Activated CD4-positive, alpha-beta memory T cell treated with anti-CD3 and anti-CD28 coated beads, Interleukin-2, amount 10 ng/mL, durations not matched to agents 7 days and 5 days (primary cell): ENCODE data around the gene MSANTD2. TPM values are rescaled to one million over a fixed set of nuclear protein-coding genes. Genes with fewer than 3 reads are reported as not detected.
A peak's percentile ranks its signal among the peaks of the same experiment; 100 is the strongest.

Experiments used
- CTCF ChIA-PET: fragments of 350-600 bp; sonication (Branson Sonifier 250); formaldehyde crosslinking; loops from one replicate; lab custom pipeline; 2021; ENCODE audit warnings: antibody characterized with exemption, inconsistent platforms; lab: Charles Lee
- POLR2A ChIA-PET: fragments of 350-600 bp; sonication (Branson Sonifier 250); formaldehyde crosslinking; loops from one replicate; lab custom pipeline; 2021; ENCODE audit warnings: antibody characterized with exemption; lab: Charles Lee
- DNase-seq: peaks from one replicate; pipeline ENCODE4 v3.0.0-alpha.2; 2020
- H3K27ac Mint-ChIP-seq: one replicate; pipeline ENCODE4 v1.8.0; 2021; ENCODE audit warnings: mild to moderate bottlenecking, mixed read lengths
- H3K27me3 Mint-ChIP-seq: one replicate; pipeline ENCODE4 v1.8.0; 2021; ENCODE audit warnings: mixed read lengths
- H3K36me3 Mint-ChIP-seq: one replicate; pipeline ENCODE4 v1.8.0; 2021; ENCODE audit warnings: low read depth, mixed read lengths
- H3K4me1 Mint-ChIP-seq: one replicate; pipeline ENCODE4 v1.8.0; 2021; ENCODE audit warnings: mixed read lengths
- H3K4me3 Mint-ChIP-seq: one replicate; pipeline ENCODE4 v1.8.0; 2021; ENCODE audit warnings: mild to moderate bottlenecking, mixed read lengths
- H3K9me3 Mint-ChIP-seq: one replicate; pipeline ENCODE4 v1.8.0; 2021; ENCODE audit warnings: mixed read lengths
- total RNA-seq, 2 experiments: library from RNA; stranded (reverse); gene quantifications; one replicate each; pipeline ENCODE4 v1.2.3, GENCODE V29; 2021

Gene MSANTD2
- total RNA-seq, 2 experiments from 2014 or later: 9.4 to 10.4 TPM

DNA sequence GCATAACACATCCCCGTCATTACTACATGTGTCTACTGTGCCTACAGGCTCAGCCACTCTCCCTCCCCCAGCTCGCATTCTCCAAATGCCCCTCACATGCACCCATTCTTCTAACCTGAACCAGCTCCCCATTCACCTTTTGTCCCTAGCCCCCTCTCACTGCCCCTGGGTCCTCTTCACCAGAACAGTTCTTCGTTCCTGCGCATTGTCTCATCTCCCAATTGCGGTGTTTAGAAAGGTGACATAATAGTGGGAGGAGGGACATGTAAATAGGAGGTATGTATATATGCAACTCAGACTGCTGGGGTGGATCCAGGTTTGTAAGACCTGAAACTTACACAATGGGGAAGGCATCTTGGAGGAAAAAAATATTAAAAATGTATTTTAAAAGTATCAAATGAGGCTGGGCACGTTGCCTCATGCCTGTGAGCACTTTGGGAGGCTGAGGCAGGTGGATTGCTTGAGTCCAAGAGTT is 43.4 kb downstream of the MSANTD2 start:
- no peaks in the 10 kb centered on the region for H3K36me3 Mint-ChIP-seq
- ChIA-PET POLR2A (interaction anchor here (2.2 kb wide), 1 partner anchor 10 kb away, joined by 8 read pairs; no protein-coding TSS in a partner anchor), CTCF (interaction anchor here (1.2 to 2.7 kb wide), 3 partner anchors 9 to 80 kb away, joined by 3 to 19 read pairs (median 6); no protein-coding TSS in a partner anchor)

DNA sequence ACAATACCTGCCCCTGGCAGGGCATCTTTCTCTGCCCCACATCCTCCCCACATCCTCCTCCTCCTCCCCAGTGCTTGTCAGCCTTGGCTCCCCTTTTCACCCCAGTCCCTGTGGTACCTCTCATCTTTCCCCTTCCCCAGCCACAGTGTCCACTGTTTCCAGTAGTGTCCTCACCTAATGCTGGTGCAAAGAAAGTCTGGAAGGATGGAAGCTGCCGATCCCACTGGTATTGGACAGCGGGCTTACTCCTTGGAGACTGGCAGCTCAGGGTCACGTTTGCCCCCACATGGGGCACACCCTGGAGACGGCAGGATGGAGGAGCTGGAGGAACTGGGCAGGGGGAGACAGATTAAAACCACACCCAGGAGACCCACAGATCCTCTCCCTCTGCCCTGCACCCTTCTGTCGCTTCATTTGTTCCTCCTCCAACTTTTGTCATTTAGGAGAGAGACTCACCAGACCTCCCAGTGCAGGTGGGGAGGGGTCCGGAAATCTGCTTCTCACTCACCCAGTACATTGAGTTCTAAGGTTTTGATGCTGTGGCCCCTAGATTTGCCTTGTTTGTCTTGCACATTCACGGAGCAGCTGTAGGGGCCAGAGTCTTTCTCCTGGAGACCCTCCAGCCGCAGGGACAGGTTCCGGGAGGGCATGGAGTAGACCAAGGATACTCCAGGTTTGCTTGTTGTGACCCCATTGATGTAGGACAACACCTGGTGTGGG is 44.0 kb downstream of the MSANTD2 start:
- Mint-ChIP-seq H3K27ac (no peak overlapping the region), H3K27me3 (peaks cover 49% of the 10 kb centered on the region), H3K4me3 (no peak overlapping the region), H3K9me3 (no peaks in the 10 kb centered on the region), H3K4me1 (peaks cover 16% of the 10 kb centered on the region), H3K36me3 (no peaks in the 10 kb centered on the region)
- ChIA-PET POLR2A (interaction anchor here (0.8 to 2.2 kb wide), 2 partner anchors 10 to 43 kb away, joined by 3 to 8 read pairs; no protein-coding TSS in a partner anchor), CTCF (interaction anchor here (0.7 to 1.6 kb wide), 5 partner anchors 8 to 87 kb away, joined by 3 to 6 read pairs (median 3); no protein-coding TSS in a partner anchor)
- DNase-seq: no peak

More for the DNA sequence above, 43.4 kb downstream of the MSANTD2 start:
- H3K4me1 Mint-ChIP-seq: peaks cover 21% of the 10 kb centered on the region
- no peak overlapping the region for H3K27ac Mint-ChIP-seq
- peaks cover 55% of the 10 kb centered on the region for H3K27me3 Mint-ChIP-seq
- H3K4me3 Mint-ChIP-seq: no peak overlapping the region
- no peaks in the 10 kb centered on the region for H3K9me3 Mint-ChIP-seq
- no peak for DNase-seq

DNA sequence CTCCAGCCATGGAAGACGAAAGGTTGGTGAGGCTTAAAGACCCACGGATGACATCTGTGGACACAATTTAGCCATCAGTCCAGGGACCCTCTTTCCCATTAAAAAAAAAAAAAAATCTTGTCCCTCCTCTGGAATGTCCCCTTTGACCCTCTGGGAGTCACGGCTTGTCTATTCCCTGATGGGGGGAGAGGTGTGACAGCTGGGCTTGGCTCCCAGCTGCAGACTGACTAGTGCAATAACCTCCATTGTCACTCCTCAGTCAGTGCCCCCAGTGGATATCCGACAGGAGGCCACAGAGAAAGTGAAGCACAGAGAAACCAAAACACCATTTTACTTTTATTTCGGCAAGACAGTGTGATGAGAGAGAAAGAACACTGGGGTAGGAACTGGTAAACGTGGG is 45.5 kb downstream of the MSANTD2 start:
- Mint-ChIP-seq H3K9me3 (no peaks in the 10 kb centered on the region), H3K36me3 (no peaks in the 10 kb centered on the region), H3K27ac (no peak overlapping the region), H3K27me3 (peaks cover 38% of the 10 kb centered on the region), H3K4me1 (peaks cover 20% of the 10 kb centered on the region), H3K4me3 (no peak overlapping the region)
- ChIA-PET POLR2A (no interaction called here), CTCF (interaction anchor here (0.7 to 2.3 kb wide), 5 partner anchors 12 to 90 kb away, joined by 3 to 11 read pairs (median 4); no protein-coding TSS in a partner anchor)
- no peak for DNase-seq

DNA sequence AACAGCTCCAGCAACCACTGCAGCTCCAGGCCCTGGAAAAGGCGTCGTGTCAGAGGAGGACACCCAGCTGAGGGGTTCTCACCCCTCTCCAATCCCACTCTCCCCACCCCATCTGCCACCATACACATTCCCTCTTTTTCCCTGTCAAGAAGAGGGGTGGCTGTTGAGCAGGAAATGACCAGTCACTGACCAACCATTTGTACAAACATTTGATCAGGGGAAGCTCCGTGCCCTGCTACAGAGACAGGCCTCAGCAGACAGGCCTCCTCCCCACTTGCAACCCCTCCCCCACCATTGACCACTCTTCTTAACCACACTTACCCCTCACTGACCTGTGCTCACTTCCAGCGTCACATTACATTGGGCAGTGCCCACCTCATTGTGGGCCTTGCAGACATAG is 45.9 kb downstream of the MSANTD2 start:
- Mint-ChIP-seq H3K4me3 (no peak overlapping the region), H3K4me1 (peaks cover 23% of the 10 kb centered on the region), H3K36me3 (no peaks in the 10 kb centered on the region), H3K27me3 (peaks cover 37% of the 10 kb centered on the region), H3K27ac (no peak overlapping the region), H3K9me3 (no peaks in the 10 kb centered on the region)
- no peak for DNase-seq
- POLR2A ChIA-PET: no interaction called here
- CTCF ChIA-PET: interaction anchor here (0.7 to 2.3 kb wide), 4 partner anchors 8 to 90 kb away, joined by 3 to 11 read pairs (median 5); no protein-coding TSS in a partner anchor

DNA sequence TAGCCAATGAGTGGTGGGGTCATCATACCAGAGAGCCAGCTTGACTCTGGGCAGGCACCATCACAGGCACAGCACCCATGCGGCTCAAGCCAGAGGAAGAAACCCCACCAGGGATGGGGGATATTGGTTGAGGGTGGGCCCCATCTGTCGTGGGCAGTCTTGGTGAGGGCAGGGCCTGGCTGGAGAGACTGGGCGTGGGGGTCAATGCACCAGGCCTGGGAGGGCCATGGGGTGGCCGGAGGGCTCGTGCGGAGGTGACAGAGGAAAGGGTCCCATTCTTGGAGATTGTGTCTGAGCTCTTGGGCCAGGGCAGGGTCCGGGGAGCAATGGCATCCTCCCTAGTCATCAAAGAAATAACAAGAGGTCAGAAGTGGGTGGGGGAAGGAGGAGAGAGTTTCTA is 46.6 kb downstream of the MSANTD2 start:
- CTCF ChIA-PET: interaction anchor here (0.8 to 2.3 kb wide), 2 partner anchors 9 to 84 kb away, joined by 3 to 11 read pairs; no protein-coding TSS in a partner anchor
- peaks cover 27% of the 10 kb centered on the region for H3K4me1 Mint-ChIP-seq

DNA sequence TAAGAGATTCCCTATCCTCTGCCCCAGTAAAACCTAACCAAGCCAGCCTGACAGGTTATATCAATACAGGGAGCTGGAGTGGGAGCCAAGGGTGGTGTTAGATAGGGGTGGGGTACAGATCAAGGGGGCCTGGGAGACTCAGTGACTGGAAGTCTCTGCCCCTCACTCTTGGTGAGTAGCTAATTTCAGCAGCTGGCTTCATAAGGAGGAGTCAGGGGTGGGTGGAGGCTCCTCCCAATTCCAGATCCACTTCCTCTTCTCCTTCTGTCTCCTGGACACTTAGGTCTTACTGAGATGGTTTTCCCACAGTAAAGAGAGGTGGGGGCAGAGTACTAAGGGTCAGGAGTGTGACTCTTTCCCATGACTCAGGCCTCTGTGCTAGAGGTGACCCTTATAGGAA is 47.0 kb downstream of the MSANTD2 start:
- Mint-ChIP-seq H3K27me3 (peaks cover 26% of the 10 kb centered on the region), H3K27ac (no peak overlapping the region), H3K36me3 (no peaks in the 10 kb centered on the region), H3K9me3 (no peaks in the 10 kb centered on the region), H3K4me1 (peaks cover 27% of the 10 kb centered on the region), H3K4me3 (no peak overlapping the region)
- DNase-seq: no peak
- ChIA-PET CTCF (interaction anchor here (0.9 to 2.3 kb wide), 3 partner anchors 10 to 84 kb away, joined by 3 to 17 read pairs (median 11); partner anchors contain the start of gene NRGN), POLR2A (interaction anchor here (1.5 to 1.6 kb wide), 2 partner anchors 9 to 47 kb away, joined by 4 to 5 read pairs; partner anchors contain the start of genes ESAM and MSANTD2)

More for the DNA sequence above, 46.6 kb downstream of the MSANTD2 start:
- H3K4me3 Mint-ChIP-seq: no peak overlapping the region
- POLR2A ChIA-PET: interaction anchor here (1.5 kb wide), 1 partner anchor 46 kb away, joined by 5 read pairs; the partner anchor contains the start of gene MSANTD2
- H3K27ac Mint-ChIP-seq: no peak overlapping the region
- H3K9me3 Mint-ChIP-seq: no peaks in the 10 kb centered on the region
- peaks cover 30% of the 10 kb centered on the region for H3K27me3 Mint-ChIP-seq
- no peak for DNase-seq
- no peaks in the 10 kb centered on the region for H3K36me3 Mint-ChIP-seq

DNA sequence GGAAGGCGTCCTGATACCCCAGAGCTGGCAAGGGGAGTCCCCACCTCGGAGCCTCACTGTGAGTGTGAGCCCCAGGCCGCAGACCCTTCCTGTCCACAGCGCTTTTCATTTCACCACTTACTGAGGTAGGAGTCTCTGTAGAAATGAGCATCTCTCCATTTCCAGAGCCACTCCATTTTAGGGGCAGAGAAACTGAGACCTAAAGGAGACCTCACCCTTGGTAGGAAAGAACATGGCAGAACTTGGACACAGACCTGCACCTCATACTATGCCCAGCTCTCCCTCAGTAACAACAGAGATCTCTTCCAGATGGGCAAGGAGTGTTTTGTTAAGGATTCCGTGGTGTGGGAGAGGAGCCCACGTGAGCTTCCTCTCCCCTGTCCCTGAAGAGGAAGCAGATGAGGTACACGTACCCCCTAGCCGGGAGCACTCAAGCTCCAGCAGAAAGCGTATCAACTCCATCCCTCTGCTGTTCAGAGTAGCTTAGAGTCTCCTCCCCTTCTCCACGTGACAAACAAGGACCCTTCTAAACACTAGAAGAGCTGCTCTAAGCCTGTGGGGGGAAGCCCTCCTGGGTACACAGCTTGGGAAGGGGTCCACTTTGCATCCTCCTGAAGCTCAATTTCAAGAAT is 47.6 kb downstream of the MSANTD2 start:
- Mint-ChIP-seq H3K36me3 (no peaks in the 10 kb centered on the region), H3K27ac (no peak overlapping the region), H3K4me3 (peak overlapping the region; percentile 21), H3K9me3 (no peaks in the 10 kb centered on the region), H3K27me3 (peaks cover 21% of the 10 kb centered on the region), H3K4me1 (peaks cover 28% of the 10 kb centered on the region)
- ChIA-PET CTCF (interaction anchor here (0.7 to 2.3 kb wide), 4 partner anchors 11 to 591 kb away, joined by 3 to 17 read pairs (median 7); partner anchors contain the start of gene NRGN), POLR2A (interaction anchor here (1.5 to 1.6 kb wide), 2 partner anchors 10 to 47 kb away, joined by 4 to 5 read pairs; partner anchors contain the start of genes ESAM and MSANTD2)
- DNase-seq: no peak

DNA sequence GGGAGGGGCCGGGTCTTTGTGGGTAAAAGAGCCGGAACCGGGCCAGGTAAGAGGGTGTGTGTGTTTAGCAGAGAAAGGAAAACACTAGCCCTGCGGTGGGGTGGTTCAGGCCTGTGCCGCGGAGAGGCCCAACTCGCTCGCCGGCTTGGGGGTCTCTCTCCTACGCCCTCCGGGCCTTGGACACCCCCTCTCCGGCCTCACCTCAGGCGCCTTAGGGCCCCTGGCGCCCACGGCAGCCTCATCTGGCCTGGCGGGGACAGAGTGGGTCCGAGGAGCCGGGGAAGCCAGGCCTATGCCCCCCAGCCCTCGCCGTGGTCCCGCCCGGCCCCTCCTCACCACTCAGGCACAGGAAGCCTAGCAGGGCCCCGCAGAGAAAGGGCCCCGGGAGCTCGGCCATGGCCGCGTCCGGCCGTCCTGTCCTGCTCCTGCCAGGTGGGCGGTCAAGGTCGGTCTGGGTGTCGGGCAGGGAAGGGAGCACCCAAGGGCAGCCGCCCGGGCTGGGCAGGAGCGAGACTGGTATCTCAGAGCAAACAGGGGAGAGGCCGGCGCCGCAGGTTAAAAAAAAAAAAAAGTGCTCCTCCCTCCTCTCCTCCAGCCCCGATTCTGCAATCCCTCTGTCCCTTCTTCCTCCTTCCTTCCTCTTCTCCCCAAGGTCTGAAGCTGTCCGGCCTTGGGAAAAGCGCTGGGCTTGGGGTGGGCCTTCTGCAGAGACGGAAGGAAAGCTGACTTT is 48.3 kb downstream of the MSANTD2 start, which contains the start of gene VSIG2:
TSS of gene VSIG2 (minus strand) at position 515 of the 730 bp plus-strand sequence. CDS start at position 397, 118 bp downstream.
- DNase-seq: no peak
- Mint-ChIP-seq H3K4me1 (peaks cover 30% of the 10 kb centered on the region), H3K36me3 (no peaks in the 10 kb centered on the region), H3K27me3 (peaks cover 15% of the 10 kb centered on the region), H3K4me3 (peak within 1 kb of the TSS; percentile 21), H3K27ac (no peak within 1 kb of the TSS), H3K9me3 (no peaks in the 10 kb centered on the region)
- POLR2A ChIA-PET: interaction anchor here (1.6 kb wide), 1 partner anchor 11 kb away, joined by 4 read pairs; the partner anchor contains the start of gene ESAM
- CTCF ChIA-PET: interaction anchor here (0.7 to 1.6 kb wide), 4 partner anchors 12 to 1121 kb away, joined by 3 to 17 read pairs (median 3); partner anchors contain the start of gene NRGN

DNA sequence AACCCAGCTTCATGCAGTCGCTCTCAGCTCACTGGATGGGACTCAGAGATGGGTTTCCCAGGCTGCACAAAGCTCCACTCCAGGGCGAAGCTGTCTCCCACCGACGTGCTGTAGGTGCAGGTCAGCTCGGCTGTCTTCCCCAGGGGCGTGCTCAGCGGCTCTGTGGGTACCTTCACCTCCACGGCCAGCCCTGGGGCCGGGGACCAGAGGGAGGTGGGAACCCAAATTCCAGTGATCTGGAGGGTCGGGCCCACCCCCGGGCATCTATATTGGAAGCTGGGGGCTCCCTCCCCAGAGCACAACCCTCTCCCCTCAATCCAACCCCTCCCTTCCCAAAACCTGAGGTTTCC is 48.8 kb downstream of the MSANTD2 start:
- no peaks in the 10 kb centered on the region for H3K9me3 Mint-ChIP-seq
- no peaks in the 10 kb centered on the region for H3K36me3 Mint-ChIP-seq
- H3K27me3 Mint-ChIP-seq: peaks cover 10% of the 10 kb centered on the region
- no peak overlapping the region for H3K4me3 Mint-ChIP-seq
- ChIA-PET CTCF (interaction anchor here (1.6 kb wide), 1 partner anchor 11 kb away, joined by 3 read pairs; the partner anchor contains the start of gene NRGN), POLR2A (interaction anchor here (1.6 kb wide), 1 partner anchor 11 kb away, joined by 4 read pairs; the partner anchor contains the start of gene ESAM)
- no peak overlapping the region for H3K27ac Mint-ChIP-seq
- H3K4me1 Mint-ChIP-seq: peaks cover 32% of the 10 kb centered on the region
- no peak for DNase-seq

DNA sequence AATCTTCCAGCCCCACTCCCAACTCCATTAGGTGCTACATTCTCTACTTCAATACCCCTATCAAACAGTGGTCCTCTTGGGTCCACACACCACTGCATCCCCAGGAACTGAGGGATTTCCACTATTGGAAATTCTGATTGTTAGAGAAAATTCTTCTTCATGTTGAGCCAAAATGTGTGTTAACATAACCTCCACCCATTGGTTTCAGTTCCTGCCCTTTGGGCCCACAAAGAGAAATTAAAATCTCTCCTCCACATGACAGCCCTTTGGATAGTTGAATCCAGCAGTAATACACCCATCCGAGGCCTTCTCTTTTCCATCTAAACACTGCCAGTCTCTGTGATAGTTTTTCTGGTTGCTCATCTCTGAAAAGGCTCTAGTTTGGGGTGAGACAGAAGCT is 50.3 kb downstream of the MSANTD2 start:
- no peak overlapping the region for H3K27ac Mint-ChIP-seq
- no peaks in the 10 kb centered on the region for H3K36me3 Mint-ChIP-seq
- H3K27me3 Mint-ChIP-seq: peaks cover 4% of the 10 kb centered on the region
- H3K9me3 Mint-ChIP-seq: no peaks in the 10 kb centered on the region
- H3K4me1 Mint-ChIP-seq: peaks cover 32% of the 10 kb centered on the region
- no peak for DNase-seq
- POLR2A ChIA-PET: interaction anchor here (1.3 kb wide), 1 partner anchor 20 kb away, joined by 4 read pairs; no protein-coding TSS in a partner anchor
- H3K4me3 Mint-ChIP-seq: no peak overlapping the region
- CTCF ChIA-PET: interaction anchor here (1.6 to 4.0 kb wide), 2 partner anchors 8 to 10 kb away, joined by 3 to 19 read pairs; partner anchors contain the start of gene NRGN

DNA sequence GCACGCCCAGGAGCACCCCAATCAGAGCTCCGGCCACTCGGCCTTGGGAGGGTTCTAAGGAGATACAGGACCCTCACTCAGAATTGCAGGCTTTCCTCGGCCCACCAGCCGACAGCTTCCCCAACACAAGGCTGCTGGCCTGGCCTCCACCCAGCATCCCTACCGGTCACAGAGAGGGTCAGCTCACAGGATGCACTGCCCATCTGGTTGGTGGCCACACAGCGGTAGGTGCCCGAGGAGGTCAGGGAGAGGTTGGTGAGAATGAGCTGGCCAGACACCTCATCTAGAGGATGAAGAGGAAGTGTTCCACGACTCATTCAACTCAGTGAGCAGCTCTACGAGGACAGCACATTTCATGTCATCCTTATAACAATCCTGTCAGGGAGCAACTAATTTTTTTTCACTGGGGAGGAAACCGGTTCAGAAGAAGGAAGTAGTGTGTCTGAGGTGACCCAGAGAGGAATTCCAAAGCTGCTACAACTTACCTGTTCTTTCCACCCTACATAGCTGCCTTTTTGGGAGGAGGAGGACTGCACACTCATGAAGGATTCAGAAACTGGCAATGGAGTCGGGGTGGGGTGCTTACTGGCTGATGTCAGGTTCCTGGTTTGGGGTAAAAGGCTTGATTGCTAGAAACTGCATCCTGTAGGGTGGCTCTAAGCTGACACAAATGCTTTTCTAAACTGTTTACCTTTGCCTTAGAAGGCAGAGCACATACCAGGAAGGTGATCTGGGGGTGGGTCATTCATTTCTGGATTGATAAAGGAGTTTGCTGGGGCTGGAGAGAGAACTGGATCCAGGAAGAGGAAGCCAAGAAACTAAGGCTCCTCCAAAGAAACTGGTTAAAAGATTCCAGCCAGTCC is 51.5 kb downstream of the MSANTD2 start:
- CTCF ChIA-PET: interaction anchor here (0.6 to 4.0 kb wide), 5 partner anchors 9 to 127 kb away, joined by 3 to 19 read pairs (median 6); no protein-coding TSS in a partner anchor
- DNase-seq: no peak
- H3K27ac Mint-ChIP-seq: no peak overlapping the region
- H3K4me1 Mint-ChIP-seq: peaks cover 32% of the 10 kb centered on the region
- no peaks in the 10 kb centered on the region for H3K36me3 Mint-ChIP-seq
- H3K4me3 Mint-ChIP-seq: no peak overlapping the region
- H3K9me3 Mint-ChIP-seq: no peaks in the 10 kb centered on the region
- H3K27me3 Mint-ChIP-seq: peaks cover 2% of the 10 kb centered on the region
- POLR2A ChIA-PET: interaction anchor here (1.3 to 2.0 kb wide), 2 partner anchors 14 to 21 kb away, joined by 4 to 5 read pairs; no protein-coding TSS in a partner anchor
